Ovary (tissue), 9 donors: ENCODE measurements around the gene MB. TPM values are rescaled to one million over a fixed set of nuclear protein-coding genes. Genes with fewer than 3 reads are reported as not detected.
A peak's percentile ranks its signal among the peaks of the same experiment; 100 is the strongest.

Source experiments
- DNase-seq, 5 donors: peaks; one replicate each; pipeline ENCODE4 v3.0.0-alpha.2; 2019 to 2020
- H3K27ac ChIP-seq, 2 donors: fragments of 200-600 bp; one replicate each; pipeline versions ENCODE4 v1.5.1 to v1.8.0; 2019 to 2022
- H3K27me3 ChIP-seq: fragments of 200-600 bp; one replicate; pipeline ENCODE4 v1.8.0; 2022
- H3K36me3 ChIP-seq: fragments of 200-600 bp; sonication (generic); one replicate; pipeline ENCODE4 v1.5.1; 2019
- H3K4me1 ChIP-seq: one replicate; pipeline ENCODE4 v1.8.1; 2013; ENCODE audit warnings: mild to moderate bottlenecking, moderate library complexity; ENCODE audit not compliant: insufficient read depth
- H3K4me3 ChIP-seq: fragments of 200-600 bp; sonication (generic); one replicate; pipeline ENCODE4 v1.5.1; 2017
- H3K9me3 ChIP-seq, 2 donors: fragments of 200-600 bp in 1 of 2; sonication (generic) in 1 of 2; one replicate each; pipeline versions ENCODE4 v1.5.1 to v1.8.1; 2013 to 2019; ENCODE audit warnings: mild to moderate bottlenecking in 1 of 2, moderate library complexity in 1 of 2
- EP300 ChIP-seq: sonication (generic); formaldehyde crosslinking; IDR thresholded peaks from one replicate; pipeline ENCODE4 v1.6.1; 2017; ENCODE audit warnings: antibody characterized with exemption
- POLR2A ChIP-seq: fragments of 450-650 bp; IDR thresholded peaks from one replicate; pipeline ENCODE4 v1.6.1; 2017; ENCODE audit warnings: antibody characterized with exemption, mild to moderate bottlenecking, moderate library complexity
- WGBS, 3 donors: extraction: QIAGEN DNeasy Blood & Tissue Kit in 1 of 3; methylation state at CpG; one replicate each; pipeline versions ENCODE4 v1.1.5 to v1.1.7; 2013 to 2017; 5-methylcytosine and 5-hydroxymethylcytosine counted together
- intact Hi-C, 4 donors: fragments of 100-400 bp; cut with DNase I; formaldehyde crosslinking; loops; one replicate each; pipeline versions ENCODE4 v1.11.0 to v1.15.1; 2022 to 2023
- polyA plus RNA-seq, 2 donors: library from polyadenylated mRNA; stranded (reverse); fragments of 200-250 nt in 1 of 2; fragments of 350-450 nt in 1 of 2; fragmentation: Illumina TruSeq in 1 of 2; extraction: RNeasy Lipid Tissue Mini Kit (QIAGEN cat#74804) in 1 of 2; gene quantifications; one replicate each; pipeline ENCODE4 v1.2.3, GENCODE V29; 2013 to 2014
- total RNA-seq, 7 donors: library from RNA; depleted of rRNA in 2 of 7; stranded (reverse); fragments of >200 nt in 2 of 7; fragmentation: NEBNext Ultra II Directional in 3 of 7; extraction: Animal tissue kit (Norgen Biotek cat#: 25700) in 3 of 7; gene quantifications; one replicate each; pipeline versions ENCODE4 v1.1.0 to v1.2.4, GENCODE V29; 2016 to 2023
- TF ChIP-seq, protein P1 (sequence below), 3 donors: fragments of 450-650 bp in 2 of 3; fragments of 200-600 bp in 1 of 3; IDR thresholded peaks; one replicate each; pipeline versions ENCODE4 v1.5.1 to v1.8.0; 2016 to 2022; ENCODE audit warnings: antibody characterized with exemption in 3 of 3, mild to moderate bottlenecking in 1 of 3
- donor health status: DM: no; HTN: no; CAD: no; lungs with moderate emphysema.
- donor health status: DM: no; HTN: no; CAD: no.
- donor health status: Bipolar disorder and iron deficiency.
- donor health status: DM: yes; HTN: yes; CAD: no.
- donor health status: DM: no; HTN: no; CAD: no.
- donor health status: DM: yes; HTN: yes; CAD: no.

MB gene
- total and polyA plus RNA-seq, 9 donors = 1.3 to 3.0 (median 1.9) TPM; not detected in 3

GRCh38 chr22:35612903-35613302, 4.2 kb downstream of the MB start:
- TF ChIP-seq POLR2A (no peak), EP300 (no peak)
- TF ChIP-seq, protein P1, sequence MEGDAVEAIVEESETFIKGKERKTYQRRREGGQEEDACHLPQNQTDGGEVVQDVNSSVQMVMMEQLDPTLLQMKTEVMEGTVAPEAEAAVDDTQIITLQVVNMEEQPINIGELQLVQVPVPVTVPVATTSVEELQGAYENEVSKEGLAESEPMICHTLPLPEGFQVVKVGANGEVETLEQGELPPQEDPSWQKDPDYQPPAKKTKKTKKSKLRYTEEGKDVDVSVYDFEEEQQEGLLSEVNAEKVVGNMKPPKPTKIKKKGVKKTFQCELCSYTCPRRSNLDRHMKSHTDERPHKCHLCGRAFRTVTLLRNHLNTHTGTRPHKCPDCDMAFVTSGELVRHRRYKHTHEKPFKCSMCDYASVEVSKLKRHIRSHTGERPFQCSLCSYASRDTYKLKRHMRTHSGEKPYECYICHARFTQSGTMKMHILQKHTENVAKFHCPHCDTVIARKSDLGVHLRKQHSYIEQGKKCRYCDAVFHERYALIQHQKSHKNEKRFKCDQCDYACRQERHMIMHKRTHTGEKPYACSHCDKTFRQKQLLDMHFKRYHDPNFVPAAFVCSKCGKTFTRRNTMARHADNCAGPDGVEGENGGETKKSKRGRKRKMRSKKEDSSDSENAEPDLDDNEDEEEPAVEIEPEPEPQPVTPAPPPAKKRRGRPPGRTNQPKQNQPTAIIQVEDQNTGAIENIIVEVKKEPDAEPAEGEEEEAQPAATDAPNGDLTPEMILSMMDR (IDR thresholded peaks at IDR 0.05) = no peak
- WGBS, 3 donors = 85 to 92% (median 87%) methylated on average over 12 of the region's 12 CpGs
- DNase-seq = peak in 1 of 5 donors; percentile 14
- H3K36me3 ChIP-seq = no peaks in the 10 kb centered on the region
- peaks cover 6% of the 10 kb centered on the region for H3K4me1 ChIP-seq
- H3K9me3 ChIP-seq = no peaks in the 10 kb centered on the region
- intact Hi-C loops = loop anchor here in 1 of 4 donors (10.0 kb wide), 1 partner anchor 178 kb away; no protein-coding TSS in a partner anchor
- H3K27ac ChIP-seq = no peak overlapping the region
- no peaks in the 10 kb centered on the region for H3K27me3 ChIP-seq
- no peak overlapping the region for H3K4me3 ChIP-seq

DNA sequence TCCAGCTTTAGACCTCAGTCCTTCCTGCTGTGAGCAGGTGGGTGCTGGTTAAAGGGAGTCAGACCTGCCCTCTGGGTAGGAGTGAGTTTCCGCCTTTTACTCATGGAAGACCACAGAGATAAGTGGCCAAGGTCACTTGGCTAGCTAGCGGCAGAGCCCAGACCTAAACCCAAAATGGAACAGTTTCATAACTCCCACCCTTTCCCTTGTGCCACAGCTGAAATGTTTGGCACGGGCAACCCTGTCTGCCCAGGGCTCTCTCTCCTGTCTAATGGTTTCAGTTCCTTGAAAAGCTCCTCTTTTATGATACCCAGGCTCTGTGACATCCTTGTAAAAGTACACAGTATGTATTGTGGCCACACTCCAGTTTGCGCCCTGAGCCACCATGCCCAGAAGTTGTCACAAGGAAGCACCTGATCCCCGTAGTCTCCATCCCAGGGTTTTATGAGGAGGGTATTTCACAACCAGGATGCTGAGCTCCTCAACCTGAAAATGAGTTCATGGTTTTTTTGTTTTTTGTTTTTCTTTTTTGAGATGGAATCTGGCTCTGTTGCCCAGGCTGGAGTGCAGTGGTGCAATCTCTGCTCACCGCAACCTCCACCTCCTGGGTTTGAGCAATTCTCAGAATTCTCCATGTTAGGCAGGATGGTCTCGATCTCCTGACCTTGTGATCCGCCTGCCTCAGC, 5.1 kb downstream of the MB start:
- peak in 1 of 5 donors; percentile 10 for DNase-seq

DNA sequence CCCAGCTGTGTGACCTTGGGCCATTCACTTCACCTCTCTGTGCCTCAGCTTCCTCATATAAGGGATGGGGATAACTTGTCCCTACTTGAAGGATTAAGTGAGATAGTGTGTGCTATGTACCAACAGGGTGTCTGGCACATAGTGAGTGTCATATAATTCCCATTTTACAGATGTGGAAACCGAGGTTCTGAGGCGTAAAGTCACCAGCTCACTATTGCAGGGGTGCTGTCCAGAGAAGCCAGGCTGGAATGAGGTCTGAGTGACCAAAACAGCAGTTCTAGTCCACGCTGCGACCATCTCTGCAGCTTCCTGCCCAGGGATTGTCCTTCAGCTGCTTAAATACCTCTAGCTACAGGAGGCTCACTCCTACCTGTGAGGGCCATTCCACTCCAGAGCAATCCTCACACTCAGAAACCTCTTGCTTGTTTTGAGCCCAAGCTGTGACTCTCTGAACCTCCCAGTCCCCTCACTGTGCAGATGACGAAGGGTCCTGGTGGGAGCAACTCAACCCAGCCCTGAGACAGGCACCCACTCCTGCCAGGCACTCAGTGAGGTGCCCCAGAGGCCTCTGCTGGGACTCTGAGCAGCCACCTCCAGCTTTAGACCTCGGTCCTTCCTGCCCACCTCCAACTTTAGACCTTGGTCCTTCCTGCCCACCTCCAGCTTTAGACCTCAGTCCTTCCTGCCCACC, 5.8 kb downstream of the MB start:
- no peaks in the 10 kb centered on the region for H3K27me3 ChIP-seq

More for the DNA sequence above, 5.1 kb downstream of the MB start:
- no peak overlapping the region for H3K4me3 ChIP-seq
- peaks cover 6% of the 10 kb centered on the region for H3K4me1 ChIP-seq
- WGBS, 3 donors = 43 to 61% (median 49%) methylated on average over 8 of the region's 8 CpGs
- no peaks in the 10 kb centered on the region for H3K9me3 ChIP-seq
- no peak overlapping the region for H3K27ac ChIP-seq
- TF ChIP-seq, protein P1 (IDR thresholded peaks at IDR 0.05) = no peak
- TF ChIP-seq EP300 (no peak), POLR2A (no peak)
- H3K27me3 ChIP-seq = no peaks in the 10 kb centered on the region
- no peaks in the 10 kb centered on the region for H3K36me3 ChIP-seq
- intact Hi-C loops = loop anchor here in 1 of 4 donors (10.0 kb wide), 1 partner anchor 177 kb away; no protein-coding TSS in a partner anchor

DNA sequence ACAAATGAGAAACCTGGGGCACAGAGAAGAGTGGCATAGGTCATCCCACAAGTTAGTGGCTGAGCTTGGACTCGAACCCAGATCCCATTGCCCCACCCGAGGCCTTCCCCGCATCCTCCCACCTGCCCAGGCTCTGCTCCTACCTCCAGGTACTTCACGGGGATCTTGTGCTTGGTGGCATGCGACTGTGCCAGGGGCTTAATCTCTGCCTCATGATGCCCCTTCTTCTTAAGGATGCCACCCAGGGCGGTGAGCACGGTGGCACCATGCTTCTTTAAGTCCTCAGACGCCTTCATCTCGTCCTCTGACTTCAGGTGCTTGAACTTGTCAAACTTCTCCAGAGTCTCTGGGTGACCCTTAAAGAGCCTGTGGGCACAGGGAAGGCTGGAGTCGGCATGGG, 6.4 kb downstream of the MB start:
- DNase-seq = no peak
- H3K27ac ChIP-seq = no peak overlapping the region
- no peaks in the 10 kb centered on the region for H3K36me3 ChIP-seq
- no peak overlapping the region for H3K4me3 ChIP-seq
- no peak for TF ChIP-seq EP300
- TF ChIP-seq POLR2A = no peak
- TF ChIP-seq, protein P1 (IDR thresholded peaks at IDR 0.05) = no peak
- intact Hi-C loops = loop anchor here in 1 of 4 donors (10.0 kb wide), 1 partner anchor 176 kb away; no protein-coding TSS in a partner anchor
- no peaks in the 10 kb centered on the region for H3K9me3 ChIP-seq
- H3K27me3 ChIP-seq = no peaks in the 10 kb centered on the region
- 81 to 90% (median 86%) methylated on average over 10 of the region's 10 CpGs for WGBS, 3 donors
- H3K4me1 ChIP-seq = peaks cover 10% of the 10 kb centered on the region

More for the DNA sequence above, 5.8 kb downstream of the MB start:
- peaks cover 8% of the 10 kb centered on the region for H3K4me1 ChIP-seq
- TF ChIP-seq POLR2A (no peak), EP300 (no peak)
- TF ChIP-seq, protein P1 (IDR thresholded peaks at IDR 0.05) = no peak
- H3K4me3 ChIP-seq = no peak overlapping the region
- no peaks in the 10 kb centered on the region for H3K36me3 ChIP-seq
- DNase-seq = peak in 1 of 5 donors; percentile 10
- H3K9me3 ChIP-seq = no peaks in the 10 kb centered on the region
- intact Hi-C loops = loop anchor here in 1 of 4 donors (10.0 kb wide), 1 partner anchor 177 kb away; no protein-coding TSS in a partner anchor
- WGBS, 3 donors = 82 to 90% (median 82%) methylated on average over 6 of the region's 6 CpGs
- H3K27ac ChIP-seq = no peak overlapping the region
